ENCODE measurements around the gene TLE2. TPM values are rescaled to one million over a fixed set of nuclear protein-coding genes. Genes with fewer than 3 reads are reported as not detected.

Gene TLE2
- total and polyA plus RNA-seq, 9 of the 15 experiments (the other 6 are each of a cell fraction or from before 2014, with no cell fraction given), result 0.35 to 13.1 (median 6.2) TPM

DNA sequence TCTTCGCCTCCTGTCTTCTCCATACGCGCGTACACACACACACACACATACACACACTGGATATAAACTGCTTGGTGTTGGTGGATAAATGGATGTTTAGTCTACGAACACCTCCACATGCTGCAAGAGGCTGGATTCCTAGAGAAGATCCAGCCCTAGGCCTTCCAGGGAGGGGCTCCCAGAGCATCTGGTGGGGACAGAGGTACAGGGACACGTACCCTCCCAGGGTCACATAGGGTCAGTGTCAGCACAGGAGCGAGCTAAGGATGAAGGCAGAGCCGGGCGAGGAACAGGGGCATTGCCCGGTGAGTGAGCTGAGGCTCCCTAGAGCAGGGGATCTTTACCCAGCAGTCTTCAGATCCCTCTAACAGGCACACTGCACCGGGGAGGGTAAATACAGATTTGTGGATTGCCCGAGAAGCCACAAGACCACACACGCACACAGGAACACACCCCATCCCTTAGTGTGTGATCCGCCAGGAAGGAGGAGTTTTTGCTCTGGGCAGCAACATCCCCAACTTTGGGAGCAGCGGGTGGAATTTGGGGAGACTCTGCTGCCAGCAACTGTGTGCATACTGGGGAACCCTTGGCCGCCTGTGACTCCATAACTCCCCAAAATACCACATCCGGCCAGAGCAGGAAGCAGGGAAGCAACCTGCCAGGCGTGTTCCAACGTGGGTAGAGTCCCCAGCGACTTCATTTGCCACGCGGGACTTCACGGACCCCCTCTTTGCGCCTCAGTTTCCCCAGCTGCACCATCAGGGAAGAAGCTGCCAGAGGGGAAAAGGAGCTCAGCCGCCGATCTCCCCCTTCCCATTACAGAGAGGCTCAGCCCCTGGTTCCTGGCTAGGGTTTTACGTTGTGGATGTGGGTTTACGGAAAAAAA lies 5.8 kb upstream of the TLE2 start (continued):
- TF ChIP-seq, protein P1, sequence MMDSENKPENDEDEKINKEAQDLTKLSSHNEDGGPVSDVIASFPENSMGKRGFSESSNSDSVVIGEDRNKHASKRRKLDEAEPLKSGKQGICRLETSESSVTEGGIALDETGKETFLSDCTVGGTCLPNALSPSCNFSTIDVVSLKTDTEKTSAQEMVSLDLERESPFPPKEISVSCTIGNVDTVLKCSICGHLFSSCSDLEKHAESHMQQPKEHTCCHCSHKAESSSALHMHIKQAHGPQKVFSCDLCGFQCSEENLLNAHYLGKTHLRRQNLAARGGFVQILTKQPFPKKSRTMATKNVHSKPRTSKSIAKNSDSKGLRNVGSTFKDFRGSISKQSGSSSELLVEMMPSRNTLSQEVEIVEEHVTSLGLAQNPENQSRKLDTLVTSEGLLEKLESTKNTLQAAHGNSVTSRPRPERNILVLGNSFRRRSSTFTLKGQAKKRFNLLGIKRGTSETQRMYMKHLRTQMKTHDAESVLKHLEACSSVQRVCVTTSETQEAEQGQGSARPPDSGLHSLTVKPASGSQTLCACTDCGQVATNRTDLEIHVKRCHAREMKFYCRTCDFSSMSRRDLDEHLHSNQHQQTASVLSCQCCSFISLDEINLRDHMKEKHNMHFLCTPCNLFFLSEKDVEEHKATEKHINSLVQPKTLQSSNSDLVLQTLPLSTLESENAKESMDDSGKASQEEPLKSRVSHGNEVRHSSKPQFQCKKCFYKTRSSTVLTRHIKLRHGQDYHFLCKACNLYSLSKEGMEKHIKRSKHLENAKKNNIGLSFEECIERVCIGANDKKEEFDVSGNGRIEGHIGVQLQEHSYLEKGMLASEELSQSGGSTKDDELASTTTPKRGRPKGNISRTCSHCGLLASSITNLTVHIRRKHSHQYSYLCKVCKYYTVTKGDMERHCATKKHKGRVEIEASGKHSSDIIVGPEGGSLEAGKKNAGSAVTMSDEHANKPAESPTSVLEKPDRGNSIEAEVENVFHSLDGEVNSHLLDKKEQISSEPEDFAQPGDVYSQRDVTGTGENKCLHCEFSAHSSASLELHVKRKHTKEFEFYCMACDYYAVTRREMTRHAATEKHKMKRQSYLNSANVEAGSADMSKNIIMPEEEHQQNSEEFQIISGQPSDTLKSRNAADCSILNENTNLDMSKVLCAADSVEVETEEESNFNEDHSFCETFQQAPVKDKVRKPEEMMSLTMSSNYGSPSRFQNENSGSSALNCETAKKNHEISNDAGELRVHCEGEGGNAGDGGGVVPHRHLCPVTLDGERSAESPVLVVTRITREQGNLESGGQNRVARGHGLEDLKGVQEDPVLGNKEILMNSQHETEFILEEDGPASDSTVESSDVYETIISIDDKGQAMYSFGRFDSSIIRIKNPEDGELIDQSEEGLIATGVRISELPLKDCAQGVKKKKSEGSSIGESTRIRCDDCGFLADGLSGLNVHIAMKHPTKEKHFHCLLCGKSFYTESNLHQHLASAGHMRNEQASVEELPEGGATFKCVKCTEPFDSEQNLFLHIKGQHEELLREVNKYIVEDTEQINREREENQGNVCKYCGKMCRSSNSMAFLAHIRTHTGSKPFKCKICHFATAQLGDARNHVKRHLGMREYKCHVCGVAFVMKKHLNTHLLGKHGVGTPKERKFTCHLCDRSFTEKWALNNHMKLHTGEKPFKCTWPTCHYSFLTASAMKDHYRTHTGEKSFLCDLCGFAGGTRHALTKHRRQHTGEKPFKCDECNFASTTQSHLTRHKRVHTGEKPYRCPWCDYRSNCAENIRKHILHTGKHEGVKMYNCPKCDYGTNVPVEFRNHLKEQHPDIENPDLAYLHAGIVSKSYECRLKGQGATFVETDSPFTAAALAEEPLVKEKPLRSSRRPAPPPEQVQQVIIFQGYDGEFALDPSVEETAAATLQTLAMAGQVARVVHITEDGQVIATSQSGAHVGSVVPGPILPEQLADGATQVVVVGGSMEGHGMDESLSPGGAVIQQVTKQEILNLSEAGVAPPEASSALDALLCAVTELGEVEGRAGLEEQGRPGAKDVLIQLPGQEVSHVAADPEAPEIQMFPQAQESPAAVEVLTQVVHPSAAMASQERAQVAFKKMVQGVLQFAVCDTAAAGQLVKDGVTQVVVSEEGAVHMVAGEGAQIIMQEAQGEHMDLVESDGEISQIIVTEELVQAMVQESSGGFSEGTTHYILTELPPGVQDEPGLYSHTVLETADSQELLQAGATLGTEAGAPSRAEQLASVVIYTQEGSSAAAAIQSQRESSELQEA (IDR thresholded peaks at IDR 0.05; ENCODE audit: low read depth), result no peak
- TF ChIP-seq TCF7 (IDR thresholded peaks at IDR 0.05; ENCODE audit: borderline replicate concordance) (0 out of 2 replicates have a peak, but pooled peaks have one; percentile 34), SMC3 (conservative IDR thresholded peaks at IDR 0.05; ENCODE audit: insufficient read depth, low read depth, low read length) (no peak), BRD4 (IDR thresholded peaks at IDR 0.05) (peak; percentile 66; the same call in 1 of the 2 replicates), ZNF584 (CRISPR knock-in tag; IDR thresholded peaks at IDR 0.05; ENCODE audit: low read depth) (0 out of 2 replicates have a peak, but pooled peaks have one; percentile 10), GABPB1 (CRISPR knock-in tag; IDR thresholded peaks at IDR 0.05) (peak; percentile 65), ZNF586 (CRISPR knock-in tag; conservative IDR thresholded peaks at IDR 0.05) (no peak), KDM1A (IDR thresholded peaks at IDR 0.05) (peak in 1 of 2 experiments; percentile 31; a peak in 1 of 4 replicates), ZNF134 (CRISPR knock-in tag; conservative IDR thresholded peaks at IDR 0.05) (no peak), ETV1 (tag; conservative IDR thresholded peaks at IDR 0.05; ENCODE audit: low read depth) (peak; percentile 82), ZNF583 (CRISPR knock-in tag; IDR thresholded peaks at IDR 0.05) (no peak), GABPA (tag; conservative IDR thresholded peaks at IDR 0.05; ENCODE audit: low read depth) (peak; percentile 88), NFRKB (IDR thresholded peaks at IDR 0.05; ENCODE audit: low read depth) (peak; percentile 57), TOE1 (IDR thresholded peaks at IDR 0.05; ENCODE audit: borderline replicate concordance) (no peak), TOE1 (CRISPR knock-in tag; IDR thresholded peaks at IDR 0.05; ENCODE audit: borderline replicate concordance, low read depth) (no peak), TGIF2 (CRISPR knock-in tag; IDR thresholded peaks at IDR 0.05) (no peak), ARNT (IDR thresholded peaks at IDR 0.05) (peak in 1 of 2 experiments; percentile 59; a peak in 1 of 4 replicates)
- TF ChIP-seq, protein P2, sequence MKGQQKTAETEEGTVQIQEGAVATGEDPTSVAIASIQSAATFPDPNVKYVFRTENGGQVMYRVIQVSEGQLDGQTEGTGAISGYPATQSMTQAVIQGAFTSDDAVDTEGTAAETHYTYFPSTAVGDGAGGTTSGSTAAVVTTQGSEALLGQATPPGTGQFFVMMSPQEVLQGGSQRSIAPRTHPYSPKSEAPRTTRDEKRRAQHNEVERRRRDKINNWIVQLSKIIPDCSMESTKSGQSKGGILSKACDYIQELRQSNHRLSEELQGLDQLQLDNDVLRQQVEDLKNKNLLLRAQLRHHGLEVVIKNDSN (CRISPR knock-in tag; IDR thresholded peaks at IDR 0.05), result no peak
- TF ChIP-seq, protein P3, sequence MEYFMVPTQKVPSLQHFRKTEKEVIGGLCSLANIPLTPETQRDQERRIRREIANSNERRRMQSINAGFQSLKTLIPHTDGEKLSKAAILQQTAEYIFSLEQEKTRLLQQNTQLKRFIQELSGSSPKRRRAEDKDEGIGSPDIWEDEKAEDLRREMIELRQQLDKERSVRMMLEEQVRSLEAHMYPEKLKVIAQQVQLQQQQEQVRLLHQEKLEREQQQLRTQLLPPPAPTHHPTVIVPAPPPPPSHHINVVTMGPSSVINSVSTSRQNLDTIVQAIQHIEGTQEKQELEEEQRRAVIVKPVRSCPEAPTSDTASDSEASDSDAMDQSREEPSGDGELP (CRISPR knock-in tag; IDR thresholded peaks at IDR 0.05; ENCODE audit: borderline replicate concordance), result 0 out of 2 replicates have a peak, but pooled peaks have one; percentile 13
